ENCODE results near the gene ETS1. TPM values are rescaled to one million over a fixed set of nuclear protein-coding genes. Genes with fewer than 3 reads are reported as not detected.

ETS1 gene
- total RNA-seq, 1 experiment from 2014 or later: 82.0 TPM

DNA sequence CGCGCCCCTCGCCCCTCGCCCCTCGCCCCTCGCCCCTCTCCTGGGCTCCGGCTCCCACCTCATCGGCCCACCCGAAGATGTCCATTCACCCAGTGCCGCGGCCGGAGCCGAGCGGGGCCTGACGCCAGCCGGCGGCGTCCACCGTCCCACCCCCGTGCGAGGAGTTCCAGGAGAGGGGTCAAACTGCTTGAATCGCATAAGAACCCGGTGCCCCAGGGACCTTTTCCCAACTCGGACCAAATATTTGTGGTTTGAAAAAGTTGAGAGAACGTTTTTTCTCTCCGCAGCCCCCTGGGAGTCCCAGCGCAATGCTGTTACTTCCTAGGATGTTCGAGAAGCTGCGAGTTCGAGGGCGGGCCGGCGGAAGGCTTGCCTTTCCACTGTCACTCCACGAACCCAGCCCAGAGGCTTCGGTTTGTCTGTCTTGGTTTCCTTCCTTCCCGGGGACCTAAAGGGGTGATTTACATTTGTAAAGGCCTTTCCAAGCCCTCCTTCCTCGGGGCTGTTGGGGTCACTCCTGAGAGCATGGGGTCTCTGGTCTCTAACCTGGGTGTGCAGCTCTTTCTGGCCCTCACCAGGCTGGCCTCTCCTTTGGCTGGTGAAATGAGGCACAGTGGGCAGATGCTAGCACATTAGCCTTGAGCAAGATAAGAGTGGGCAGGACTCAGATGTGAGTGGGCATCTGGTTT is 38.0 kb downstream of the ETS1 start:
- ChIA-PET POLR2A (no interaction called here), CTCF (no interaction called here)
- Mint-ChIP-seq H3K27me3 (ENCODE audit: insufficient read depth, unreplicated experiment) (peaks cover 18% of the 10 kb centered on the region), H3K9me3 (ENCODE audit: unreplicated experiment) (no peaks in the 10 kb centered on the region), H3K4me3 (ENCODE audit: unreplicated experiment) (no peak overlapping the region), H3K36me3 (ENCODE audit: insufficient read depth, unreplicated experiment) (no peaks in the 10 kb centered on the region), H3K27ac (ENCODE audit: low read depth, unreplicated experiment) (no peak overlapping the region), H3K4me1 (ENCODE audit: insufficient read depth, unreplicated experiment) (peaks cover 6% of the 10 kb centered on the region)
- BruUV-seq (replicated peaks): no TSS peak
- no peak for TF ChIP-seq CTCF (IDR thresholded peaks at IDR 0.05; ENCODE audit: unreplicated experiment)
- intact Hi-C loops (cut with micrococcal nuclease): no loop called here
- DNase-seq (ENCODE audit: unreplicated experiment): no peak

GRCh38 chr11:128548649-128549255 is 38.6 kb downstream of the ETS1 start:
- H3K4me1 Mint-ChIP-seq (ENCODE audit: insufficient read depth, unreplicated experiment): peaks cover 6% of the 10 kb centered on the region
- CTCF ChIA-PET: no interaction called here
- no peaks in the 10 kb centered on the region for H3K36me3 Mint-ChIP-seq (ENCODE audit: insufficient read depth, unreplicated experiment)
- no peaks in the 10 kb centered on the region for H3K9me3 Mint-ChIP-seq (ENCODE audit: unreplicated experiment)
- no peak for TF ChIP-seq CTCF (IDR thresholded peaks at IDR 0.05; ENCODE audit: unreplicated experiment)
- no peak overlapping the region for H3K4me3 Mint-ChIP-seq (ENCODE audit: unreplicated experiment)
- BruUV-seq (replicated peaks): no TSS peak
- peaks cover 18% of the 10 kb centered on the region for H3K27me3 Mint-ChIP-seq (ENCODE audit: insufficient read depth, unreplicated experiment)
- intact Hi-C loops (cut with micrococcal nuclease): no loop called here
- H3K27ac Mint-ChIP-seq (ENCODE audit: low read depth, unreplicated experiment): no peak overlapping the region
- no peak for DNase-seq (ENCODE audit: unreplicated experiment)
- POLR2A ChIA-PET: no interaction called here

- peaks cover 18% of the 10 kb centered on the region for H3K27me3 Mint-ChIP-seq (ENCODE audit: insufficient read depth, unreplicated experiment)
Measured at GRCh38 chr11:128547946-128548648, 39.3 kb downstream of the ETS1 start.

More at GRCh38 chr11:128547946-128548648, 39.3 kb downstream of the ETS1 start:
- Mint-ChIP-seq H3K4me1 (ENCODE audit: insufficient read depth, unreplicated experiment) (peaks cover 6% of the 10 kb centered on the region), H3K27ac (ENCODE audit: low read depth, unreplicated experiment) (no peak overlapping the region), H3K9me3 (ENCODE audit: unreplicated experiment) (no peaks in the 10 kb centered on the region), H3K36me3 (ENCODE audit: insufficient read depth, unreplicated experiment) (no peaks in the 10 kb centered on the region), H3K4me3 (ENCODE audit: unreplicated experiment) (no peak overlapping the region)
- no TSS peak for BruUV-seq (replicated peaks)
- no peak for TF ChIP-seq CTCF (IDR thresholded peaks at IDR 0.05; ENCODE audit: unreplicated experiment)
- CTCF ChIA-PET: interaction anchor here (0.6 kb wide), 1 partner anchor 476 kb away, joined by 4 read pairs; no protein-coding TSS in a partner anchor
- POLR2A ChIA-PET: no interaction called here
- DNase-seq (ENCODE audit: unreplicated experiment): no peak
- intact Hi-C loops (cut with micrococcal nuclease): no loop called here
